ENCODE data around the gene ADCYAP1R1.

The ADCYAP1R1 gene

DNA sequence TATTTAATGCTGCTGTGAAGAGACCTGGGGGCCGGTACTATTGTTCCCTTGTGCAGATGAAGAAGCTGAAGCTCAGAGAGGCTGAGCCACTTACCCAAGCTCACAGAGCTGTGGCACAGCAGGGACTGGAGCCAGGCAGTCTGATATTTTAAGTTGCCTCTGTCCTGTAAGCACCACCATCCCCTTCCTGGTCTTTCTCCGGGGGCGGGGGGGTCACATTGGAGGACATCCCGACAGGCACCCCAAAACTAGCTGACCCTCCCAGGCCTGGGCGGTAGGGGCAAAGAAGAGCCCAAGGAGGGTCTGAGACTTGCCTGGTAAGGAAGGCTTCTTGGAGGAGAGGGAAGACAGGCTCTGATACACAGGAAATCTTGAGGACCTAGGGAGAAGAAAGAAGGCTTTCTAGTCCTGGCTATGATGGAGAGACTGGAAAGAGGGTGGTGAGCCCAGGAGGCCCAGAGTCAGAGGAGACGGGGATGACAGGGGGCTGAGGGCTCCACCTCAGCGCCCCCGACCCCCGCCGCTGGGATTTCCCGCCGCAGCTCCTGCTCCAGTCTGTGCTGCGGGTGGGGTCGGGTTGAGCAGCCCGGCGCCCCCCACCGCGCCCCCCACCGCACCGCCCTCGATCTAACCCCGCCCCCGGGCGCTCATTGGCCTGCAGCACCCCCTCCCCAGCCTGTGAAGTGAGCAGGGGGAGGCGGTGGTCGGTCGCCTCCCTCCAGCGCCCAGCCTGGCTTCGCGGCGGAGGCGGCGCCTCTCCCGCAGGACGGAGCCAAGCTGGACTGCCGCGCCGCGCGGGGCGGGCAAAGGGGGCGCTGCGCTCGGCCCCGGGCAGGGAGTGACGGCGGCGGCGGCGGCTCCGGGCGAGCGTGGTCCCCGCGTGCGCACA is at the start of gene ADCYAP1R1:
TSS of gene ADCYAP1R1 (plus strand) at position 711 of the 889 bp plus-strand sequence. CDS start 10,957 bp downstream, outside the sequence.
- no peak for DNase-seq (ENCODE audit: low read depth in 3 of 3)

DNA sequence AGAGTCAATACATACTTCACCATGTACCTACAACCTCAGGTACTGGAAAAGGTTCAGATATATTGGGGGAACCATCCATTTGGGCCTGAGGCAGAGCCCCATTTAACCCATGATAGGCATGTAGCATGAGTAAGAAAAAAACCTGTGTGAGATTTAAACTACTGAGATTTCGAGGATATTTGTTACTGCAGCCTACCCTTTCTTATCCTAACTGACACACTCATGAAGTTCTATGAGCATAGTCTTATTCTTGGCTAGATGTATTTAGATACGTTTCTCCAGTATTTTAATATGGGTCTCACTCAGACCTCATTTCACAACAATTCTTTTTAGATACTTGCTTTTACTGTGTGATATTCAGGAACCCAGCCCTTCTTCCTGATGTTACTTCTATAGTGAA is 49.0 kb upstream of the ADCYAP1R1 start:
- DNase-seq (ENCODE audit: low read depth in 3 of 3): no peak

DNA sequence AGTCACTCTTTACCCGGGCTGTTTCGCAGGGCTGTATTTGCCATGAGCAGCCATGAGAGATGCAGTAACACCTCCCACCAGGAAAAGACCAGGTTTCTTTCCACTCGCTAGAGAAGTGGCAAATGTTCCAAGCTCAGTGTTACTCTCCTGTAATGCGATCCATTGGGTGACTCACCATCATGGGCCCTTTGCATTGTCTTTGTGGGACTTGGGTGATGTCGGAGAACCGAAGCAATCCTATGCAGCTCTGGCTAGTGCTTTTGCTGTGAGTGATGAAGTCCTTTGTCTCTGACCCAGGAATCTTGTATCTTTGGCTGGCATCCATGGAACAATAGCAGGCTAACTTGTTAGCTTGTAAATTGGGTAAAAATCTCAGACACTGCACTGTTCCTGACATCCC is 48.4 kb upstream of the ADCYAP1R1 start:
- no peak for DNase-seq (ENCODE audit: low read depth in 3 of 3)

DNA sequence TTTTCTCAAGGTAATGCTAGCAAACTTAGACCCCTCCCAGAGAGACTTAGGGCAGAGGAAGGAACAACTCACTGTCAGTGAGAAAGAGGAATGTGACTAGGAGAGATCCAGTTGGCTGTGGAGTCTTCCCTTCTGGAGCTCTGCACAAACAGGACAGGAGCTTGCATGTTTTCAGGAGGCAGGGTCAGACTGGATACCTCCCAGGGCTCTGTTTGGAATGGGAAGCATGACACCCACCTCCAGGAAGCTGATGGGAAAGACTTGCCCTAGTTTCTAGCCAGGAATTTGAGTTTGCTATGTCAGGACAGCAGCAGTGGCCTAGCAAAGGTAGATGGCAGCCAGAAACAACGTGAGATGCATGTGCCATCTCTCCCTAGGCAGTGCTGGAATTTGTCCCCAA is 47.7 kb upstream of the ADCYAP1R1 start:
- no peak for DNase-seq (ENCODE audit: low read depth in 3 of 3)

DNA sequence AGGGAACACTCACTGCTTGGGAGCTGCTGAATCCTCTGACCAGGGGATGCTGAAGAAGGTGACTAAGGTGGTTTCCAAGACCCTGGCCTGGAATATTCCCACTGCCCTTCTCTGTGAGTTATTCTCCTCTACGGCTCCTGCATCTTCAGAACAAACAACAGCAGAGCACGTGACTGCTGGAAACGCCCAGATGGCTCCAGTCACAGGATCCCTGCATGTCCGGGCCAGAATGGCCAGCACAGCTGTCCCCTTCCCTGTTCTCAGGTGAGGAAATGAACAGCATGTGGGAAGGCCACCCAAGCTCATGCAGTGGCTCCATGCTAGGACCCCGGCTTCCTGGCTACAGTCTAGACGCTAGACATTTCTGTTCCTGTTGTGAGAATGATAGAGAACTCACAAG is 45.3 kb upstream of the ADCYAP1R1 start:
- DNase-seq (ENCODE audit: low read depth in 3 of 3): no peak

DNA sequence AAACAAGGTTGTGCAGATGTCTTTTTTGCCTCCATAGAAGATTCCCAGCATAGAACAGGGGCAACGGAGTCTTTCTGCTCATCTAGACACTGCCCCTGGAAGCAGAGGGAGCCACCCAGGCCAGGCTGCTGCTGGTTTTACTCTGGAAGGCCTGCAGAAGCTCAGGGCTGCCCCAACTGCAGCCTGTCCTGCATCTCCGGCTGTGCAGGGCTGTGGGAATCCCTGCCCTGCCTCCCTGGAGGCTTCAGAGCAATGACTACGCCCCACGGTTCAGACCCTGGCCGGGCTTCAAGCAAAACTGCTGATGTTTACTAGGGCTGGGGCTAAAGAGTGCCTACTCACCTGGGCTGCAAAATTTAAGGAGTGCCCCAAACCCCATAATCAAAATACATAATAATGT is 44.5 kb upstream of the ADCYAP1R1 start:
- DNase-seq (ENCODE audit: low read depth in 3 of 3): no peak

DNA sequence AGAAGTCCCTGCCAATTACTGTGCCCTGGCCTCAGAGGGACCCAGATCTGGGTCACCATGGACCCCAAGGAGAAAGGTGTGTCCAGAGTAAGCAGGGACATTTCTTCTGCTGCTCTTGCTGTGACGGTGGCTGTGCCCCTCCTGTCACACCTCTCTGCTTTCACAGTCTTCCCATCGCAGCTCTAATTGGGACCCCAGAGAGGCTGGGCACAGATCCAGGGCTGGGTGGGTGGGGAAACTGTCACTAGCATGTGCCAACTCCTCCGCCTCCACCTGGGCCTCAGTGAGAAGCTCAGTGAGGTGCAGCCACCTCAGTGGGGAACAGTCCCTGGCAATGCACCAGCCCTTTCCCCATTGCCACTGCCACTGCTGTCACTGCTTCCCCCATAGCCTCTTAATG is 37.3 kb upstream of the ADCYAP1R1 start:
- no peak for DNase-seq (ENCODE audit: low read depth in 3 of 3)

DNA sequence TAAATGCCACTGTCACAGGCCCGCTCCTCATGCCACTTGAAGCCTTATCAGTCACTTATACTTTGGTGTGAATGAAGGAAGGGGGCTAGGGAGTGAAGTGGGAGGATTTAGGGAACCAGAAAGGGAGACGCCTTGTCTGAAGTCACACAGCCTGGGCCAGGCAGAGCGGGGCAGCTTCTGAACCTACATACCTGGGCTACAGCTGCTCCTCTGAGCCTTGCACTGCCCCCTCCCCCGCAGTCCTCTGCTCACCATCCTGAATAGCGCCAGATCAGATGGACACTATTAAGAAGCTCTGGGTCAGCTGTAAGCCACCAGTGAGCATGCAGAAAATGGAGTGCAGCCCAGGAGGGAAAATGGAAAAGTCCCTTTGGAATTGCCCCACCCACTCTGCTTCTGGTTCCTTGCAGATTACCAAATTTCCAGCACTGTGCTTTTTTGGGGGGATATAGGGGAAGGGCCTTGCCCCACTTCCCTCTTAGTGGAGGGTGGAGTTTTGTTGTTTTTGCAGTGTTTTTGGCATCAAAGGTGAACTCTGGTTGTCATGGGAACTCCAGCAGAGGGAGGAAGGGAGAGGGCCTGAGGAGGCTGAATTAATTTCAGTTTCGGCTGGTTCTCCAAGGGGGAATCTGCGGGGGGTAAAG is 35.0 kb upstream of the ADCYAP1R1 start:
- no peak for DNase-seq (ENCODE audit: low read depth in 3 of 3)

DNA sequence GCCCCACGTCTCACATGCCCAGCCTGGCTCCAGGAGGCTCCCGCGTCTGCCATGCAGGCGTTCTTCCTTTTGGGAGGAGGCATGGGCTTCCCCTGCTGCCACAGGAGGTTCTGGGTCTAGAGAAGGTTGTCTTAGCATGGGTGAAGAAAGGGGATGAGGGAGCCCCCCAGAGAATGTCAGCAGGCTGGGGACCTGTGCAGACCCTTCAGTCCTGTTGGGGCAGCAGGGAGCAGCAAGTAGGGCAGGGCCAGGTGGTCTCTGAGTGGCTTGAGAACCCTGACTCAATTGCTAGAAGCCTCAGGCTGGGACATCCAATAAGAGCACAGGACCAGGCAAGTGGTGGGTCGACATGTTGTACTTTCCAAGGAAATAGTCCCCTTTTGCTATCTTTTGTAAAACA is 34.4 kb upstream of the ADCYAP1R1 start:
- no peak for DNase-seq (ENCODE audit: low read depth in 3 of 3)

DNA sequence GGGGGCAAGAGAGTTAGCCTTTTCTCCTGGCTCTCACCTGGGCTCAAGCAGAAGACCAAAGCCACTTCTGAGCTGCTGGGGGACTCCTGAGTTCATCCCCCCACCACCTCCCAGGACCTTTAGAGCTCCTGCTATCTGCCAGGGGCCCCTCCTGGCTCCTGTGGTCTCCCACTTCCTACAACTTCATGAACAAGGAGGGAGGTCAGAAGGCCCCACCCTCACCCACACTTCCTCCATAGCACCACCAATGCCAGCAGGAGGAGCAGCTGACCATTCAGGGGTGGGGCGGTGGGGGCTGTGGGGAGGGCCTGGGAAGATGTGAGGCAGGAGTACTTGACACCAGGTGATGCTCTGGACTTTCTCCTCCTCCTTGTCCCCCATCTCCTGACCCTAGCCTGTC is 32.6 kb upstream of the ADCYAP1R1 start:
- no peak for DNase-seq (ENCODE audit: low read depth in 3 of 3)

DNA sequence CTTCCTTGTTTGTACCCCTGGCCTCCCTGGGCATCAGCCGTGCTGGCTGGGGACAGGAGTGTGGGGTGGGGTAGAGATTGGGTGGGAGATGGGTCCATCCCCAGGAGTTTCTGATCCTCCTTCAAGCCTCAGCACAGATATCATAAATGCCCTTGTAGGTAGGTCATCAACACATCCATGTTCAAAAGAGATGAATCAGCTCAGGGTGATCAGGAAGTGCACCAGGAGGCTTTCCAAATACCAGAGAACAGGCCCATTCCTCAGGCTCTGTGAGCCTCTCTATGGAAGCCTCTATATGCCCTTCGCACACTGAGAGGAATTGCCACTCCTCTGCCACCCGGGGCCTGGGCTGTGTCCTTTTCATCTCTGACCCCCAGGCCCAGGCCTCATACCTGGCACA is 31.9 kb upstream of the ADCYAP1R1 start:
- DNase-seq (ENCODE audit: low read depth in 3 of 3): no peak

DNA sequence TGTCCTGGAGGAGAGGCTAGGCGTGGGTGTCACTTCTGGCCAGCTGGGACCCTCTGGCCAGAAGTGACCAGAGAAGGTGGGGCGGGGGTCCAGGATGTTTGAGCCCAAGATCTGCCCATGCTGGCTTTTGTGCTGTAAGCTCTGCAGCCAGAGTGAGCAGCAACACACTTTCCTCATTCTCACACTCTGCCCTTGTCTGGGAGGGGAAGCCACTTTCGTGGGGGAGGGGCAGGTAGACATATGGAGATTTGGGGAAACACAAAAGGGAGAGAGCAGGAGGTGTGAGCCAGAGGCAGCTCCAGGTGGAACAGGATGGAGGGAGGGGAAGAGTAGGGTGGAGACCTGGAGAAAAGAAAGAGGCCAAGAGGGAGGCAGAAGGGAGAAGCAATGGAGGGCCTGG is 31.5 kb upstream of the ADCYAP1R1 start:
- no peak for DNase-seq (ENCODE audit: low read depth in 3 of 3)

DNA sequence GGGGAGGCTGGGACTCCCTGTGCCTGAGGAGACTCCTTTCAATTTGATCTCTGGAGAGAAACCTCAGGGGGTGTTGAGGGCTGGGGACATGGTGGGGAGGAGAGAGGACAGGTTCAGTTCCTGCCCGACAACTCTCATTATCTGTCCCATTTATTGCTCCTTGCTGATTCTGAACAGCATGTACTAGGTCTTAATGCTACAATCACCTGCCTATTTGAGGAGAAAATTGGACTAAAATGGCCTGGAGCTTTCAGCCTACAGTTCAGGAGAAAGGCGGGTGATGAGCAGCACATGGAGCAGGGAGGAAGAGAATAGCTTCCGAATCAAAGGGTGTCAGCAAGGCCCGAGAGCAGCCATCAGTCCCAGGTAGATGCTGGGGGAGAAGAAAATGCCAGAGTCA is 30.0 kb upstream of the ADCYAP1R1 start:
- no peak for DNase-seq (ENCODE audit: low read depth in 3 of 3)

DNA sequence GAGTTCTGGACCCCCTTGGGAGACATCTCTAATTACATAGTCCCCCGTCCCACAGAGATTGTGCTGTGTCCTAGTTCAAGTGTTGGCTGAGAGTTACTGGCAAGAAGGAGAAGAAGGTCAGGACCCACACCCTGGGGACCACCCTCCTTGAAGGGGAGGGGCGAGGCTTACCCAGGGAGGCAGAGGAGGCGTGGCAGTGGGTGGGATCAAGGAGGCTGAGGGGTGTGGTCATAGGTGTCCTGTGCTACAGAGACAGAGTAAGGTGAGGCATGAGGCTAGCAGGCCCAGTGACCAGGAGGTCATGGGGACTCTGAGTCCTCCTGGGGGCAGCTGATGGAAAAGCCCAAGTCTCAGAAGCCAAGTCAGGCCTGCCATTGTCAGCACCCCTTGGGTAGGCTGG is 29.4 kb upstream of the ADCYAP1R1 start:
- no peak for DNase-seq (ENCODE audit: low read depth in 3 of 3)

DNA sequence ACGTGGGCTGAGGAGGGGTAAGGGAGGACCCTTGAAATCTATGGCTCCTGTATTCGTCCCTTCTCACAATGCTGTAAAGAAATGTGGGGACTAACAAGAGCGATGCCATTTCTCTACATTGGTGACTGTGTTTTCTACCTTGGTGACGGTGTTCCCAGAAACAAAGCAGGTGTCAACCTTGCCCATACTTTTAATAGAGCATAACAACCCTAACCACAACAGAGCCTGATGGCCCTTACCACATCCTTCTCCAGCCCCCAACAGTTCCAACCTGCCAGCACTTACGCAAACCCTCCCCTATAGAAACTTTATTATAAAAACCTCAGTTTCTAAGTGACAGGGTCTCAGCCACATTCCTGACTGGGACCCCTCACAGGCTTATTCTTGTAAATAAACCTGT is 28.2 kb upstream of the ADCYAP1R1 start:
- no peak for DNase-seq (ENCODE audit: low read depth in 3 of 3)

DNA sequence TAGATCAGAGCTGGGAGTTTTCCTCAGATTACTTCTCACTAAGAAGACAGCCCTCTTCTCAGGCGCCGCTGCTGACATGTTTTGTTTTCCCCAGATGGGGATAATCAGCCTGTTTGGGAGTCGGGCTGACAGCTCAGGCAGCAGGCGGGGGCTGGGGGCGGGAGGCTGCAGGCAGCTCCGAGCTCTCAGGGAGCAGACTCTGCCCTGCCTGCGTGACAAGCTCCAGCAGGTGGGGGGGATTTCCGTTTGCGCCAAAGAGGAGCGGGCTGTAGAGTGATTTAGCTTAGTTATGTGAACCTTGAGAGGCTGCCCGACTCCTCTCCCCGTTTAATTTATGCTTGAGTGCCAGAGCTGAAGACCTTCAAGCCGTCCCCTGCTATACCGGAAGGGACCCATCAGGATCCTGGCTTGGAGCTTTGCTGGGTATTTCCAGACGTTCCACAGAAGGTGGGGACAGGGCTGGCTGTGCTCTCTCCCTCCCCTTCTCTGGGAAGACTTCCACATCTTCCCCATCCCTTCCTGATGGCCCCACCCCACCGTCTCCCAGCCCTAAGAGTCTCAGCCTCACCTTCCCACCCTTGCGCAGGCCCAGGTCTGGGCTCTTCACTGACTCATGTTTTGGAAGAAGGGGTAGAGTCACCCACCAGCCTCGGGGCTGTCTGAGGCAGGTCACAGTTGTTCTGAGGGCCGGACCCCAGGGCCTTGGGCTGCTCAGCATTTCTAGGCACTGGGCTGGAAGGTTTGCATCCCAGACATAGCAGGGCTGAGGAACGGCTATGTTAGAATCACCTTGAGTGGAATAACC is 24.7 kb upstream of the ADCYAP1R1 start:
- no peak for DNase-seq (ENCODE audit: low read depth in 3 of 3)

DNA sequence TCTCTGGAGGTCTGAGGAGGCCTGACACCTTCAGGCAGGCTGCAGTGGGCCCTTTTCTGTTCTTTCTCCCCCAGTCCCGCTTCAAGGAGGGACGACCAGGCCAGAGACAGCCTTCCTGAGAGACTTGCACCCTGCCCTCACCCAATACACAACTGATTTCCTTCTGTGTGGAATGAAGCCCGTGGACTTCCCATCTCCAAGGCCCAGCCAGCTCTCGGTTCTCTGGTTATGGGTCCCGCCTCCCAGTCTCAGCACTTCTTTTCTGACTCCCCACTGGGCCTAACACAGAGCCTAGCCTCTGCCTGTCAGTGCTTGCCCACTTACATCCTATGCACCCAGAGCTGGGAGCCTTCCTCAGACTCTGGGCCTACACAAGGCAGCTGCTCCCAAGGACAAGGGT is 24.1 kb upstream of the ADCYAP1R1 start:
- no peak for DNase-seq (ENCODE audit: low read depth in 3 of 3)

DNA sequence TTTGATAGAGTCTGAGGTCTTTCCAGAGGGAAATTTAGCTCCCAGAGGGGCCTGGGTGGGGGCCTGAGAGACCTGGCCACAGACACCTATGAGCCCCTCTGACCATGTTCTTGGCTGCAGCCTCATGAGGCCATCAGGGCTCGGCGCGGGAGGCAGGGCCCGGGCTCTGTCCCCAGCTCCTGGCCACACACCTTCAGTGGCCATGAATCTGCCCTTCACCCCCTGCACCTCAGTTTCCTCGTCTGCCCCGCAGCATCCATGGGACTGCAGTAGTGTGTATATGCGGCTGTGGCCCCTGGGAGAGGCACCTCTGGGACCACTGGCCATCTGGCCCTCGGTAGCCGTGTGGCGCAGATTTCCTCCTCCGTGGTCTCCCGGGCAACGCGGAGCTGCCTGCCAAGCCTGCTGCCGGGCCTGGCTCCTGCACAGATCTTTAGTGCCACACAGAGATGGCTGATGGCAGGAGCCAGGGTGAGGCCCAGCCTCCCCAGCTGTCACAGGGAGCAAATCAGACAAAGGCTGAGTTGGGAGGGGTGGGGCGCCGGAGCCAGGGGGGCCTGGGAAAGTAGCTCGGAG is 23.6 kb upstream of the ADCYAP1R1 start:
- DNase-seq (ENCODE audit: low read depth in 3 of 3): no peak

DNA sequence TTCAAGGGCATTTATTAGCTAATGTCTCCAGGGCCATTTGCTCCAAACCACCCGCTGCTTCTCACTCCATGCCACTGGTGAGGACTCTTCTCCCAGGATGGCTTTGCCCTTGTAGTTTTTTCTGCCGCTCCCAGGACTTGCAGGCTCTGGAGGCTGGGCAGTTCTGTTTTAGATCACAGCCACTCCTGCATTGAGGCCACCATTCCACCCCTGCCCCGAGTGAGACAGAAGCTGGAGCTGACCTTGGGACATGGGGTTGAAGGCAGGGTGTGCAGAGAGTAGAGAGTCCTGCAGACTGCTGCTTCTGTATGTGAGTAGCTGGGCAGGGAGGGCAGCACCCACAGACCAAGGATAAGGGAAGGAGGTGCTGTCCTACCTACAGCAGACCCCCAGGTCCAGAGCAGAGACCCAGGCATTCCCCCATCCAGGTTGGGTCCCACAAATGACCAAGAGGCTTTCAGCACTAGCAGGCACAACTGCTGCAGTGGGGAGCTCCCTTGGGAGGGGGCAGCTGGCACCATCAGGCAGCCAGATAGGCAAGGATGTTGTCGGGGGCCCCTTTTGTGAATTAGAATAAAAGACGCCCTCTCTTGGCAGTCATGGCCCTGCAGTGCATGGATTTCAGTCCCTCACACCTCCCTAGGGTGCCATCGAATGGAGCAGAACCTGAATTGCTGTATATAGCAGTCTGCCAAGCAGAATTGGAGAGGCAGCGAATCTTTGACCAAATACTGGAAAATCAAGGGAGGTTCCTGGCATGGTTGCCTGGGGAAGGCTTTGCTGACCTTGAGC is 22.7 kb upstream of the ADCYAP1R1 start:
- no peak for DNase-seq (ENCODE audit: low read depth in 3 of 3)

DNA sequence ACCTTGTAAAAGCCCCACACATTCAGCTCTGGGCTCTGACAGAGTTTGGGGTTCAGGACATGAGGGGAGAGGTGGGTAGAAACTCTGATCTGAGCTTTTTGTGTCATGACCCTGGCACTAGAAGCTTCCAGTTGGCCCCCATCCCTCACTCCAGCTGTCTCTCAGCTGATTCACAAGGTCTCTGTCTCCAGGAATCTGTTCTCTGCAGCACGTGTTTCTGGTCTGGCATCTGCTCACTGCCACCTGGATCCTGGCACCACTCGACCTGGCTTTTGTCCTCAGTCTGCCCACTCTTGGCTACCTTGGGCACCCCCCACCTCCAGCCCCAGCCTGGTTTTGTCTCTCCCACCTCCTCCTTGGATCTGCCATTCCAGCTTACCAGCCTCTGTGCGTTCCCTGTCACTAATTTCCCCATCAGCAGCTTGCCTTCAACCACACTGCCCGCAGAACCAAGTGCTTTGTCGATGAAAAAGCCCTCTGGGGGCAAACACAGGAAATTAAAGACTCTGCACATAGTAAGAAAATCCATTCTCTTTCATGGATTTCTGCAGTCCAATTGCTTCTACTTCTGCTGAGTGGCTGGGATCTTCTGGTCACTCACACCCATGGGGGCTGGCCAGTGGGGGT is 18.3 kb upstream of the ADCYAP1R1 start:
- DNase-seq (ENCODE audit: low read depth in 3 of 3): no peak

DNA sequence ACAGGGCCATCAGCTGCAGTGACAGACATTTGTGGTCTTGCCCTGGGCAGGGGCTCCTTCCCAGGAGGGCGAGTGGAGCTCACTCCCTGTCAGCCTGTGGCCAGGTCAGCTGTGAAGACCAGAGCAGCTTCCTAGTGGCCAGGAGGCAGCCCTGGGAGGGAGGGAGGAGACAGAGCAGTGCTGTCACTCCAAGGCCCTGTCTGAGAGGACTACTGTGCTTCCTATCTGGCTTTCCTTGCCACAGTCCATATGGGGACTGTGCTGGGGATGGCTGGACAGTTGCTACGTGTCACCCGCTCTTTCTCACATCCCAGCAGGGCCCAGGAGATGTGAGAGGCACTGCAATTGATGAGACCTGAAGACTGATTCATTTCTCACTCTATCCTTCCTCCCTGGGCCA is 15.2 kb upstream of the ADCYAP1R1 start:
- no peak for DNase-seq (ENCODE audit: low read depth in 3 of 3)
